HCT116 (cell line): Measurements from ENCODE around the gene FREY1. TPM values are rescaled to one million over a fixed set of nuclear protein-coding genes. Genes with fewer than 3 reads are reported as not detected.

ENCODE experiments used
- ATAC-seq: fragments of 200-7000 bp; cut with Tn5 transposase; 2 replicates; pipeline ENCODE4 v1.9.1; 2020; ENCODE audit warnings: mild to moderate bottlenecking, moderate library complexity
- BruUV-seq: library from RNA; stranded (reverse); fragments of 400-500 nt; replicated peaks from 2 replicates; lab custom pipeline; 2021; lab: Mats Ljungman, UMichigan
- CTCF ChIA-PET: fragments of 300-600 bp; sonication (Branson Sonifier 250); formaldehyde crosslinking; loops from one replicate; lab custom pipeline; 2021; ENCODE audit warnings: antibody characterized with exemption; lab: Charles Lee
- POLR2A ChIA-PET: fragments of 300-600, 350-600 bp; sonication (Branson Sonifier 250); formaldehyde crosslinking; loops from one replicate; lab custom pipeline; 2021; ENCODE audit warnings: antibody characterized with exemption; lab: Charles Lee
- RAD21 ChIA-PET, 2 experiments: fragments of 300-600 bp; sonication (Branson Sonifier 250); formaldehyde crosslinking; loops; one replicate each; lab custom pipeline; 2023; ENCODE audit warnings: low total read pairs in 2 of 2; ENCODE audit not compliant: uncharacterized antibody in 2 of 2, unreplicated experiment in 2 of 2, low non-redundant PET in 1 of 2; lab: Charles Lee
- DNase-seq: peaks from one replicate; pipeline ENCODE4 v3.0.0-alpha.2; 2010; ENCODE audit warnings: low read depth, low spot score
- H2AFZ ChIP-seq: fragments of 200-600 bp; shearing (Covaris generic), sonication (generic); 2 replicates; pipeline ENCODE4 v1.6.1; 2017; ENCODE audit warnings: low read depth, mixed run types, mixed read lengths, antibody characterized with exemption, low read length; ENCODE audit not compliant: poor library complexity, severe bottlenecking
- H3K27ac ChIP-seq: 2 replicates; pipeline ENCODE4 v1.5.1; 2012; ENCODE audit warnings: low read depth, low read length
- H3K27me3 ChIP-seq: fragments of 200-600 bp; sonication (generic); 2 replicates; pipeline ENCODE4 v1.6.1; 2016; ENCODE audit warnings: mixed run types, low read length, mixed read lengths; ENCODE audit not compliant: insufficient read depth
- H3K36me3 ChIP-seq, 2 experiments: fragments of 200-500 bp in 1 of 2; fragments of 200-600 bp in 1 of 2; sonication (Bioruptor generic) in 1 of 2; sonication (generic) in 1 of 2; 2 replicates each; pipeline versions ENCODE4 v1.5.1 to v1.6.1; 2014 to 2016; ENCODE audit warnings: low read length in 2 of 2, inconsistent platforms in 1 of 2, mixed read lengths in 1 of 2, mixed run types in 1 of 2; ENCODE audit not compliant: insufficient read depth in 2 of 2, control insufficient read depth in 1 of 2
- H3K4me1 ChIP-seq, 2 experiments: fragments of 200-600 bp in 1 of 2; sonication (generic) in 1 of 2; 2 replicates each; pipeline versions ENCODE4 v1.5.1 to v1.6.1; 2012 to 2017; ENCODE audit warnings: low read length in 2 of 2, inconsistent platforms in 1 of 2, mild to moderate bottlenecking in 1 of 2, mixed read lengths in 1 of 2, mixed run types in 1 of 2, moderate library complexity in 1 of 2; ENCODE audit not compliant: insufficient read depth in 2 of 2, control insufficient read depth in 1 of 2
- H3K4me2 ChIP-seq: fragments of 200-600 bp; sonication (generic); 2 replicates; pipeline ENCODE4 v1.6.1; 2017; ENCODE audit warnings: mixed run types, low read length, mixed read lengths
- H3K4me3 ChIP-seq, 2 experiments: fragments of 200-600 bp in 1 of 2; sonication (generic) in 1 of 2; replicated peaks in 1 of 2; 2 replicates each; pipeline ENCODE4 v1.5.1; 2011 to 2016; ENCODE audit warnings: low read length in 2 of 2, control low read depth in 1 of 2, low read depth in 1 of 2, mild to moderate bottlenecking in 1 of 2, mixed read lengths in 1 of 2, mixed run types in 1 of 2
- H3K79me2 ChIP-seq: fragments of 200-600 bp; sonication (generic); 2 replicates; pipeline ENCODE4 v1.6.1; 2017; ENCODE audit warnings: mild to moderate bottlenecking, mixed run types, low read length, moderate library complexity, mixed read lengths; ENCODE audit not compliant: insufficient read depth
- H3K9ac ChIP-seq: fragments of 200-600 bp; sonication (generic); 2 replicates; pipeline ENCODE4 v1.6.1; 2016; ENCODE audit warnings: low read length, mixed read lengths
- H3K9me2 ChIP-seq: fragments of 200-600 bp; sonication (generic), shearing (Covaris generic); 2 replicates; pipeline ENCODE4 v1.6.1; 2017; ENCODE audit warnings: mixed run types, mild to moderate bottlenecking, moderate library complexity; ENCODE audit not compliant: insufficient read depth
- H3K9me3 ChIP-seq, 2 experiments: fragments of 200-500 bp in 1 of 2; fragments of 200-600 bp in 1 of 2; sonication (Bioruptor generic) in 1 of 2; sonication (generic) in 1 of 2; 2 replicates each; pipeline ENCODE4 v1.6.1; 2014 to 2017; ENCODE audit warnings: low read length in 2 of 2, mixed read lengths in 2 of 2, inconsistent platforms in 1 of 2, low read depth in 1 of 2, mild to moderate bottlenecking in 1 of 2, mixed run types in 1 of 2, moderate library complexity in 1 of 2; ENCODE audit not compliant: control insufficient read depth in 1 of 2, insufficient read depth in 1 of 2
- H4K20me1 ChIP-seq: fragments of 200-600 bp; sonication (generic), shearing (Covaris generic); 2 replicates; pipeline ENCODE4 v1.6.1; 2017; ENCODE audit warnings: mixed run types, mild to moderate bottlenecking, moderate library complexity; ENCODE audit not compliant: insufficient read depth
- EGR1 ChIP-seq: IDR thresholded peaks from 2 replicates; pipeline ENCODE4 v1.6.1; 2012; ENCODE audit warnings: low read depth
- FOSL1 ChIP-seq: IDR thresholded peaks from 2 replicates; pipeline ENCODE4 v1.6.1; 2012; ENCODE audit warnings: low read depth
- POLR2AphosphoS5 ChIP-seq: IDR thresholded peaks from 2 replicates; pipeline ENCODE4 v1.6.1; 2011; ENCODE audit warnings: mild to moderate bottlenecking, low read depth, low read length, moderate library complexity
- RAD21 ChIP-seq: IDR thresholded peaks from 2 replicates; pipeline ENCODE4 v1.6.1; 2012; ENCODE audit warnings: low read depth, mild to moderate bottlenecking
- SRF ChIP-seq: IDR thresholded peaks from 2 replicates; pipeline ENCODE4 v1.6.1; 2012; ENCODE audit warnings: low read depth
- TCF7L2 ChIP-seq: IDR thresholded peaks from 2 replicates; pipeline ENCODE4 v1.7.0; 2011; ENCODE audit warnings: borderline replicate concordance, inconsistent platforms; ENCODE audit not compliant: insufficient read depth, insufficient read length; ENCODE audit errors: extremely low read depth
- ZBTB33 ChIP-seq: IDR thresholded peaks from 2 replicates; pipeline ENCODE4 v1.6.1; 2011; ENCODE audit warnings: mild to moderate bottlenecking, low read length, moderate library complexity; ENCODE audit not compliant: insufficient replicate concordance; ENCODE audit errors: extremely low read depth
- intact Hi-C: fragments of 100-400 bp; cut with micrococcal nuclease; formaldehyde crosslinking; loops from 2 replicates; pipeline ENCODE4 v1.10.0; 2022
- total RNA-seq: library from RNA; stranded (reverse); gene quantifications from one replicate; pipeline ENCODE4 v1.2.1, GENCODE V29; 2021; ENCODE audit not compliant: unreplicated experiment

FREY1 gene
- total RNA-seq, 1 experiment from 2014 or later: 0.96 TPM

GRCh38 chr11:45904309-45904915, 2.7 kb downstream of the FREY1 start:
- POLR2A ChIA-PET: no interaction called here

More at GRCh38 chr11:45904309-45904915, 2.7 kb downstream of the FREY1 start:
- CTCF ChIA-PET: no interaction called here
- Histone ChIP-seq H3K4me3 (no peak overlapping the region), H3K79me2 (no peaks in the 10 kb centered on the region), H3K9ac (no peak overlapping the region), H2AFZ (no peak overlapping the region), H3K4me1 (peaks cover under 1 to 10% of the 10 kb centered on the region in 2 experiments; a peak in 3 of 4 replicates), H3K4me2 (no peak overlapping the region), H3K36me3 (no peaks in the 10 kb centered on the region), H3K9me3 (no peaks in the 10 kb centered on the region), H4K20me1 (no peaks in the 10 kb centered on the region), H3K9me2 (no peaks in the 10 kb centered on the region), H3K27ac (no peak overlapping the region), H3K27me3 (no peaks in the 10 kb centered on the region)
- ATAC-seq (no peak), DNase-seq (no peak)
- intact Hi-C loops: no loop called here
- BruUV-seq: no TSS peak
- RAD21 ChIA-PET: no interaction called here
- TF ChIP-seq ZBTB33 (no peak), TCF7L2 (no peak), POLR2AphosphoS5 (no peak), SRF (no peak), RAD21 (no peak), EGR1 (no peak), FOSL1 (no peak)
